ENCODE measurements around the gene TP73. TPM values are rescaled to one million over a fixed set of nuclear protein-coding genes. Genes with fewer than 3 reads are reported as not detected.

TP73 gene
- total and polyA plus RNA-seq, 2 donors (not counting 1 experiment from before 2014, with no cell fraction given), result 1.2 to 2.4 TPM

GRCh38 chr1:3614755-3615742, 37.3 kb upstream of the TP73 start:
- Mint-ChIP-seq H3K4me1 (peaks cover 24% of the 10 kb centered on the region), H3K4me3 (no peak overlapping the region), H3K27me3 (peaks cover 36% of the 10 kb centered on the region), H3K9me3 (ENCODE audit: insufficient read depth) (no peaks in the 10 kb centered on the region), H3K27ac (no peak overlapping the region)
- H3K9ac ChIP-seq (ENCODE audit: low read length), result no peak overlapping the region
- ATAC-seq (ENCODE audit: low read depth) (no peak), DNase-seq (peak; percentile 27)
- ChIA-PET POLR2A (no interaction called here), CTCF (interaction anchor here (1.1 to 2.6 kb wide), 4 partner anchors 9 to 162 kb away, joined by 5 to 16 read pairs (median 6); no protein-coding TSS in a partner anchor)
- no peaks in the 10 kb centered on the region for H4K20me1 ChIP-seq (ENCODE audit: control insufficient read depth, insufficient read depth, low read length, poor library complexity, severe bottlenecking)
- peaks cover 0 to 34% (median 5%) of the 10 kb centered on the region in 4 experiments for H3K27me3 ChIP-seq (replicated peaks in 1 of 4; ENCODE audit: control extremely low read depth in 1 of 4, control insufficient read depth in 3 of 4, insufficient read depth in 4 of 4, low read length in 3 of 4)
- H3K4me1 ChIP-seq (ENCODE audit: control insufficient read depth in 2 of 2, insufficient read depth in 2 of 2, low read length in 2 of 2), result peaks cover 15 to 22% of the 10 kb centered on the region in 2 donors
- no peaks in the 10 kb centered on the region for H3K79me2 ChIP-seq (ENCODE audit: control insufficient read depth, insufficient read depth, low read length)
- no peaks in the 10 kb centered on the region for H3K9me3 ChIP-seq (ENCODE audit: control extremely low read depth in 1 of 3, control insufficient read depth in 2 of 3, insufficient read depth in 1 of 3, low read length in 2 of 3)
- no peaks in the 10 kb centered on the region for H3K36me3 ChIP-seq (replicated peaks in 1 of 2; ENCODE audit: control extremely low read depth in 1 of 2, control insufficient read depth in 1 of 2, extremely low read depth in 1 of 2, insufficient read depth in 2 of 2, low read length in 1 of 2)
- no peak overlapping the region for H3K27ac ChIP-seq (ENCODE audit: low read length in 2 of 2)
- peak; percentile 47 for TF ChIP-seq CTCF (IDR thresholded peaks at IDR 0.05)
- TF ChIP-seq EZH2 (IDR thresholded peaks at IDR 0.05; ENCODE audit: borderline replicate concordance, insufficient read depth, low read depth, low read length, poor library complexity, severe bottlenecking), result no peak
- 64% methylated on average over 19 of the region's 20 CpGs for WGBS (ENCODE audit: insufficient coverage)
- intact Hi-C loops (cut with micrococcal nuclease), result no loop called here
- no peak overlapping the region for H3K4me2 ChIP-seq (replicated peaks; ENCODE audit: low read depth, low read length, poor library complexity, severe bottlenecking)
- H2AFZ ChIP-seq (ENCODE audit: insufficient read depth, low read depth, low read length, poor library complexity, severe bottlenecking), result no peak overlapping the region
- no peak overlapping the region for H3K4me3 ChIP-seq (ENCODE audit: control extremely low read depth in 1 of 5, extremely low read depth in 1 of 5, insufficient read depth in 1 of 5, low read depth in 2 of 5, low read length in 4 of 5)

- peaks cover 0 to 20% (median 3%) of the 10 kb centered on the region in 4 experiments for H3K27me3 ChIP-seq (replicated peaks in 1 of 4; ENCODE audit: control extremely low read depth in 1 of 4, control insufficient read depth in 3 of 4, insufficient read depth in 4 of 4, low read length in 3 of 4)
- no peak overlapping the region for H3K4me2 ChIP-seq (replicated peaks; ENCODE audit: low read depth, low read length, poor library complexity, severe bottlenecking)
- no peak overlapping the region for H2AFZ ChIP-seq (ENCODE audit: insufficient read depth, low read depth, low read length, poor library complexity, severe bottlenecking)
- ChIA-PET CTCF (interaction anchor here (0.8 to 1.6 kb wide), 6 partner anchors 9 to 131 kb away, joined by 3 to 5 read pairs (median 3); no protein-coding TSS in a partner anchor), POLR2A (no interaction called here)
- H3K4me3 ChIP-seq (ENCODE audit: control extremely low read depth in 1 of 5, extremely low read depth in 1 of 5, insufficient read depth in 1 of 5, low read depth in 2 of 5, low read length in 4 of 5), result no peak overlapping the region
- 95% methylated on average over 2 of the region's 9 CpGs for WGBS (ENCODE audit: insufficient coverage)
- no peaks in the 10 kb centered on the region for H3K9me3 ChIP-seq (ENCODE audit: control extremely low read depth in 1 of 3, control insufficient read depth in 2 of 3, insufficient read depth in 1 of 3, low read length in 2 of 3)
- H3K27ac Mint-ChIP-seq, result no peak overlapping the region
- intact Hi-C loops (cut with micrococcal nuclease), result no loop called here
- ATAC-seq (ENCODE audit: low read depth), result no peak
- H3K9me3 Mint-ChIP-seq (ENCODE audit: insufficient read depth), result no peaks in the 10 kb centered on the region
- DNase-seq, result no peak
- H3K9ac ChIP-seq (ENCODE audit: low read length), result no peak overlapping the region
- no peak for TF ChIP-seq EZH2 (IDR thresholded peaks at IDR 0.05; ENCODE audit: borderline replicate concordance, insufficient read depth, low read depth, low read length, poor library complexity, severe bottlenecking)
- no peak for TF ChIP-seq CTCF (IDR thresholded peaks at IDR 0.05)
- H3K27me3 Mint-ChIP-seq, result peaks cover 29% of the 10 kb centered on the region
- H3K4me3 Mint-ChIP-seq, result no peak overlapping the region
- no peak overlapping the region for H3K27ac ChIP-seq (ENCODE audit: low read length in 2 of 2)
- H3K79me2 ChIP-seq (ENCODE audit: control insufficient read depth, insufficient read depth, low read length), result no peaks in the 10 kb centered on the region
- H3K4me1 Mint-ChIP-seq, result peaks cover 25% of the 10 kb centered on the region
- H3K4me1 ChIP-seq (ENCODE audit: control insufficient read depth in 2 of 2, insufficient read depth in 2 of 2, low read length in 2 of 2), result peaks cover 2 to 15% of the 10 kb centered on the region in 2 donors
- no peaks in the 10 kb centered on the region for H4K20me1 ChIP-seq (ENCODE audit: control insufficient read depth, insufficient read depth, low read length, poor library complexity, severe bottlenecking)
- H3K36me3 ChIP-seq (replicated peaks in 1 of 2; ENCODE audit: control extremely low read depth in 1 of 2, control insufficient read depth in 1 of 2, extremely low read depth in 1 of 2, insufficient read depth in 2 of 2, low read length in 1 of 2), result no peaks in the 10 kb centered on the region
Observed at GRCh38 chr1:3616861-3617260, 35.5 kb upstream of the TP73 start.

Data from B cell (primary cell).